T1000 (cell line): ENCODE measurements around the gene NOSTRIN.
"Not testable (repeated sequence)": the region's sequence is repeated elsewhere in the genome, so short reads cannot be mapped to it uniquely, and the experiment has no call there.

Experiments
- DNase-seq: peaks from one replicate; lab custom pipeline; 2025; ENCODE audit warnings: mixed read lengths; lab: John Stamatoyannopoulos, UW

NOSTRIN gene

DNA sequence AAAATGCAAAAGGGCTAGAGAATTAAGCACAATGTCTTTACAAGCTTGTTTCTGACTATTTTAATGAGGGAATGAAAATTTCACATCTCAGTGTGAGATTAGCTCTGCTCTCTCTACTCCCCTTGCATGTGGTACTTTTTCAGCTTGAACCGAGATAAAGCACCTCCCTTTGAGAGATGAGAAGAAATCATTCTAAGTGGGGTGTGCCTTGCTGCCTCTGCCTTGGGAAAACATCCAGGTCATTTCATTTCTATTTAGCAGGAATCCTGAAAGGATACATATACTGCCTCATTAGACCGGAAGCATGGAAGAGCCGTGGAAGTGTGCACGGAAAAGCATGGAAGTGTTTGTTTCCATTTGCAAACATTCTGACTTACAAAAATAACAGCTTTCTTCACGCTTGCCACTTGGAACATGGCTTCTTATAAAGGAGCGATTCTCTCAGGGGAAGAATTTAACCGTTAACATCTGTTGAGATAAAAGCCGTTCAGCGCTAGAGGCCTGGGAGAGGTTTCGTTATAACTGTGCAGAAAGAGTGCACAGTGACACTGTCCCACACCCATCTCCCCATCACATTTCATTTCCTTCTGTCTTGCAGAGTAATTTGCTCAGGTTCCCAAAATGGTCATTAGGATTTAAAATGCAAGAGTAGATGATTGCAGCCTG lies 16.7 kb downstream of the NOSTRIN start:
- DNase-seq: no peak

DNA sequence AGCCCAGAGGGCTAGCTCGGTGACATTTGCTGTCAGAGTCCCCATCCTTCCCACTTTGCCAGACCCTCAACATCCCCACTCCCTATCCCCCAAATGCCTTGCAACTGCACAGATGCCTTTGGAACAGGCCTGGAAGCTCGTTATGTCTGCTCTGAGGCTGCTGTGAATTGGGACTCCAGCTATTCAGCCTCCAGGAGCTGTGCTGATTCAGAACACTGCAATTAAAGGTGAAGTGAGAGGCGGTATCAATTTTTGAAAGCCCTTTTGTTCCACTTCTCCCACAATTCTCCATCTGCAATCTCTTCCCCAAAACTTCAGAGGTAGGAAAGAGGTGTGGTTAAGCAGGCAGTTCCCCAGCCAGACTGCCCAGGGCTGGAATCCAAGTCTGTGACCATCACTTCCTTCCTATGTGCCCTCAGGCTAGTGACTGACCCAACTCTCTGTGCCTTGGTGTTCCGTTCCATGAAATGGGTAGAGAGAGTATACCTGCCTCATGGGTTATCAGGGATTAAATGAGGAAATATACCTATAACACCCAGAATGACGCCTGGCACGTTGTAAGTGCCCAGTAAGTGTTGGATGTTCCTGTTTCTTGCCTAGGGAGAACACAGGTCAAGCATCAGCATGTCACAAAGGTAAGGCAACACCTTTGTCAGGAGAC lies 17.5 kb downstream of the NOSTRIN start:
- no peak for DNase-seq

GRCh38 chr2:168821577-168821976 lies 19.1 kb downstream of the NOSTRIN start:
- no peak for DNase-seq

GRCh38 chr2:168821992-168822391 lies 19.6 kb downstream of the NOSTRIN start:
- DNase-seq: no peak

DNA sequence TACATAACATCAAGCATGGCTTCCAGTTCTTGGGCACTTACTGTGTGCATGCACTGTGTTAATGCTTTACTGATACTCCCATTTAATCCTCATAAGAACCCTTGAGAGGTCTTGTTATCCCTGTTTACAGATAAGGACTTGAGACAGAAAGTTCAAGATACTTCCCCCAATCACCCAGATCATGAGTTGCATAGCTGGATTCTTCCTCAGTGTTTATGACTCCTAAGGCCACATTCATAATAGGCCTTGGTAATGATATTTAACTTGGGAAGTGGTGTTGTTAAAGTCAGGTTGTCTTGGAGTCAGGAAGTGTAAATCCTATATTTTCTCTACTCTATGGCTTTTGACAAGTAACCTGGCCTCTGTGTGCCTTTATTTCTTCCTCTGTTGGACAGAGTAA lies 22.7 kb downstream of the NOSTRIN start:
- no peak for DNase-seq

DNA sequence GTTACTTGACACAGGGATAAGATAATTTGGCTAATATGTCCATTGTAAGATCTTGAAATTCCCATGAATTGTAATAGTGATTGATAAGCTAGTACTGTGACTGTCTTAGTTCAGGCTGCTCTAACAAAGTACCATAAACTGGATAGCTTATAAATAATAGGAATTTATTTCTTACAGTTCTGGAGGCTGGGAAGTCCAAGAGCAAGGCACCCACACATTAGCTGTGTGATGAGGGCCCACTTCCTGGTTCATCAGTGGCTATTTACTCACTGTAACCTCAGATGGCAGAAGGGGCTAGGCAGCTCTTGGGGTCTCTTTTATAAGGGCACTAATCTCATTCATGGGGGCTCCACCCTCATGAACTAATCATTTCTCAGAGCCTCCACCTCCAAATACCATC lies 28.5 kb downstream of the NOSTRIN start:
- DNase-seq: no peak

DNA sequence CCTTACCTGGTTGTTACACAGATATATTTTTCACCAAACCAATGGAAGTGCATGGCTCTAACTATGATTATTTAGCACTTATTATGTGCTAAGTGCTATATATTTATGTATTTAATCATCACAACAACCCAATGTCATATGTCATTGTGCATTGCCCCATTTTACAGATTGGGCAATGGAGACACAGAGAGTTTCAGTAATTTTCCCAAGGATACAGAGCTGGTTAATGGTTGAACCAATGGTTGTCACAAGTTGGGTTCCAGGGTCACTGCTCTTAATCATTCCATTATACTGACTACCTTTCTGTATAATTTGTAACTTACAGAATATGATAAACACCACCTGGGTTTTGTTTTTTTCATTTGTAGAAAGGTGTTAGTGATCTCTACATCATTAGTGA lies 29.2 kb downstream of the NOSTRIN start:
- DNase-seq: no peak

DNA sequence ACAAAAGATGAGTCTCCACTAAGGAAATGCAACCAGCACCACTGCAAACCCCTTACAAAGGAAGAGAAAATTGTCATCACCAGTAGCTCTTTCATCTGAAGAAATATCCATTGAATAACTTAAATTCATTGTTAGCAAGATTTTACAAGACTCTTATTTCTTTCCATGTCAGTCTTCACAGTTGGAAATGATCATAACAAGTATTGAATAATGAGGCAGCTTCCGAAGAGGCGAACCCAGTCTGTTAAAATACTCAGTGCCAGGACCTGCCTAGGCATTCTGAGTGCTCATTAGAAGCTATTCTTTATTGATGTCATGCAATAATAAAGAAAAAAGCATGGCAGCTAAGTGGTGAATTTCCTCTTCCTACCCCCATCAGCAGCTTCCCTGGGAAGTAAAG lies 33.5 kb downstream of the NOSTRIN start:
- no peak for DNase-seq

GRCh38 chr2:168841445-168841844 lies 39.0 kb downstream of the NOSTRIN start:
- DNase-seq: no peak

- DNase-seq: no peak
Measured at GRCh38 chr2:168843253-168843652, 40.8 kb downstream of the NOSTRIN start.

DNA sequence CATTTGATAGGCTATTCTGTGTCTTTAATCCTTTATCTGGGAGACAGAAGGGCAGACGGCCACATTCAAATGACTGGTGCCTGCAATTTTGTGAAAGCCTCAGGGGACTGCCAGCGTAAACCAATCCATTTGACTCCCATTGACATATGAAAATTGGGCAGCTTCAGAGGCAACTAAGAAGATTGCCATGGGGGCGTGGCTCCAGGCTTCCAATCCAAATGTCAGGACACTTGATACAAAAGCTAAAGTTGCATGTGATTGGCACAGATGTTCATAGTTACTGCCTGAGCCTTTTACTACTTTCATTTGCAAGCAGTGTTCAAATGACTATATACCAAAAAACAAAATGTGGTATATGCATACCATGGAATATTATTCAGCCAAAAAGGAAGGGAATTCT lies 45.8 kb downstream of the NOSTRIN start:
- DNase-seq: no peak

- DNase-seq: no peak
Measured at GRCh38 chr2:168849610-168850009, 47.2 kb downstream of the NOSTRIN start.

DNA sequence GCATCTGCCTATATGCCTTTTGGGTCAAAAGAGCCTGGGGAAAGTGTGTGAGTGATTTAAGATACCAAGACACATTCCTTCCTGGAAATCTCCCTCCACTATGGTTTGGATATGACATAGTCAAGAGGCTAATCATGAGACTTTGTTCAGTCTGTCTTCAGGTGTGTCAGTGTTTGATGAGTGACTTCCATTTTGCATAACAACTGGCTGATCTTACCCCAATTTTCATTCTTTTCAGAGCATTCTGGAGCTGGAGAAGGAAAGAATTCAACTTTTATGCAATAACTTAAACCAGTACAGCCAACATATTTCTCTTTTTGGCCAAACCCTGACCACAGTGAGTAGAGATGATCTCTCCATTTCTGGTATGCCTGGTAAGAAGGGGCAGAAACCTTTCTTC lies 48.4 kb downstream of the NOSTRIN start:
- no peak for DNase-seq

GRCh38 chr2:168851674-168852320 lies 49.4 kb downstream of the NOSTRIN start:
- peak; percentile 12 for DNase-seq

DNA sequence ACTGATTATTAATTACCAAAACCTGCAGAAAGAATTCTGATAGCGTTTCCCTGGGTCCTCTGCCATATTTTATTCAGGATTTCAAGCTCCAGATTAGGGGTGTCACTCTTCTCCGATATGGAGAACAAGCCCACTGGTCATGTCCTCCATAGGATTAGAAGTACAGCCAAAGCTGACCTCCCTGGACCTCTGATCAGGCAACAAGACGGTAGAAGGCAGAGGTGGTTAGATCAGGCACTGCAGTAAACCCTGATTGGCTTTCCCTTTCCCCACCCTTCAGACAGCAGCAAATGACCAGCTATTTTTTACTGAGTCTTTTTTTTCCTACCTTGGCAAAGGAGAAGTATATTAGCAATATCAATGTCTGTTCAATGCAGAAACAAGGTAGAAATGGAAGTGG lies 50.0 kb downstream of the NOSTRIN start:
- DNase-seq: no peak

DNA sequence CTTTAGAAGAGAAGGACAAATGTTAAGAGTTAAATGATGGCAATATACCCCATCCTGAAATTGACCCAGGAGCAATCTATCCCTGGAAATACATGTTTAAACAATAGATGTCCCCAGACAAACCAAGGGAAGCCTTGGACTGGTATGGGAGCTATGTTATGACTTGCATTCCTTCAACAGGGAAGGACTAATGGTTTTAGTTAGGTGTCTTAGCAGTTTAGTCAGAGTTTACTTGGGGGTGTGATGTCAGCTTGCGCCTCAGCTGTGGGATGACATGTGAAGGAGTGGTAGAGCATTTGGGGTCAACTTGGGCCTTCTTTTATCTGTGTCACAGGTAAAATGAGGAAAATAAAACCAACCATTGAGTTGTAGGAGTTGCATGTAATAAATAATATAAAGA lies 51.0 kb downstream of the NOSTRIN start:
- no peak for DNase-seq

GRCh38 chr2:168854651-168855050 lies 52.2 kb downstream of the NOSTRIN start:
- no peak for DNase-seq

DNA sequence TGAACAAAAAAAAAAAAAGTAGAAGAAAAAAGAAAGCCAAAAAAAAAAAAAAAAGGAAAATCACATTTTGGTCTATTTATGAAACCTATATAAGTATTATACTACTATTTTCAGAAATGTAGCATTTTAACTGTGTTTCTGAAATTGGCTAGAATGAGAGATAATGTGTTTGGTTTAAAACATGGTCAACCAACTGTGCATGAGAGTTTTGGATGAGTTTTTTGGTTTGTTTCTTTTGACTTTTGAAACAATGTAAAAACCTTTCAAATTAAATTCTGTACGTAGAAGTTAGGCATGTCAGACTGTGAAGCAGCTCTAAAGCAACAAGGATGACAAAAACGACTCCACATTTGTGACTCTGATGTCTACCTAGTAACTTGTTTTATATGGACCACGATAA lies 53.2 kb downstream of the NOSTRIN start:
- no peak for DNase-seq

GRCh38 chr2:168858146-168858545 lies 55.7 kb downstream of the NOSTRIN start:
- no peak for DNase-seq

DNA sequence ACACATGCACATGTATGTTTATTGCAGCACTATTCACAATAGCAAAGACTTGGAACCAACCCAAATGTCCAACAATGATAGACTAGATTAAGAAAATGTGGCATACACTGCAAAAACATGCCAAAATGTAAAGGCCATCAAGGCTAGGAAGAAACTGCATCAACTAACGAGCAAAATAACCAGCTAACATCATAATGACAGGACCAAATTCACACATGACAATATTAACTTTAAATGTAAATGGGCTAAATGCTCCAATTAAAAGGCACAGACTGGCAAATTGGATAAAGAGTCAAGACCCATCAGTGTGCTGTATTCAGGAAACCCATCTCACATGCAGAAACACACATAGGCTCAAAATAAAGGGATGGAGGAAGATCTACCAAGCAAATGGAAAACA lies 64.7 kb downstream of the NOSTRIN start:
- DNase-seq: not testable (repeated sequence)

DNA sequence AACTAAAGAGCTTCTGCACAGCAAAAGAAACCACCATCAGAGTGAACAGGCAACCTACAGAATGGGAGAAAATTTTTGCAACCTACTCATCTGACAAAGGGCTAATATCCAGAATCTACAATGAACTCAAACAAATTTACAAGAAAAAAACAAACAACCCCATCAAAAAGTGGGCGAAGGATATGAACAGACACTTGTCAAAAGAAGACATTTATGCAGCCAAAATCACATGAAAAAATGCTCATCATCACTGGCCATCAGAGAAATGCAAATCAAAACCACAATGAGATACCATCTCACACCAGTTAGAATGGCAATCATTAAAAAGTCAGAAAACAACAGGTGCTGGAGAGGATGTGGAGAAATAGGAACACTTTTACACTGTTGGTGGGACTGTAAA lies 67.9 kb downstream of the NOSTRIN start:
- DNase-seq: not testable (repeated sequence)

GRCh38 chr2:168870824-168871223 lies 68.4 kb downstream of the NOSTRIN start:
- DNase-seq: not testable (repeated sequence)

DNA sequence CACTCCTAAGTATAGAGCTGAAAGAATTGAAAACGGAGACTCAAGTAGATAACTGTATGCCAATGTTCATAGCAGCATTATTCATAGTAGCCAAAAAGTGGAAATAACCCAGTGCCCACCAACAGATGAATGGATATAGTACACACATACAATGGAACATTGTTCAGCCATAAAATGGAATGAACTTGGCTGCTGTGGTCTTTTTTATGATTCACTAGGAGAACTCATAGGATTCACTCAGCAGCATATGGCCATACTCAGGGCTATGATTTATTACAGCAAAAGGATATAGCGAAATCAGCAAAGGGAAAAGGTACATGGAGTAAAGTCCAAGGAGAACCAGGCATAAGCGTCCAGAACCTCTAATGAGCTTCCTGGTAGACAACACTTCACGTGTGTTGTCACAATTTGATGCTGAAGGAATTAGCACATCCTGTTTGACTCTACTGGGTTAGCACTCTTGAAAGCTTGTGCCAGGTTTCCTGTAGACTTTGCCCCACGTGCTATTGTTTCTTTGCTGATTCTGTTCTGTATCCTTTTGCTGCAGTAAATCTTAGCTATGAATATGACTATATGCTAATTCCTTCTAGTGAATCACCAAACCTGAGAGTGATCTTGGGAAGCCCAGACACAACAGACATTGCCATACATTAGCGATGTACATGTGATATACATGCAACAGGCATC lies 72.1 kb downstream of the NOSTRIN start:
- no peak for DNase-seq
